Suprapubic skin (tissue), 4 donors: Measurements from ENCODE around the gene HAT1. TPM values are rescaled to one million over a fixed set of nuclear protein-coding genes. Genes with fewer than 3 reads are reported as not detected.

Experiments
- DNase-seq, 2 donors: peaks; one replicate each; pipeline ENCODE4 v3.0.0-alpha.2; 2019; ENCODE audit warnings: low spot score in 2 of 2
- H3K27ac ChIP-seq: fragments of 200-600 bp; sonication (generic); one replicate; pipeline ENCODE4 v1.5.1; 2019
- H3K27me3 ChIP-seq: fragments of 200-600 bp; sonication (generic); one replicate; pipeline ENCODE4 v1.5.1; 2019
- H3K36me3 ChIP-seq: fragments of 200-600 bp; sonication (generic); one replicate; pipeline ENCODE4 v1.5.1; 2019
- H3K4me1 ChIP-seq: fragments of 200-600 bp; sonication (generic); one replicate; pipeline ENCODE4 v1.5.1; 2019
- H3K4me3 ChIP-seq: fragments of 200-600 bp; sonication (generic); one replicate; pipeline ENCODE4 v1.5.1; 2019; ENCODE audit warnings: mild to moderate bottlenecking
- H3K9me3 ChIP-seq: fragments of 200-600 bp; sonication (generic); one replicate; pipeline ENCODE4 v1.5.1; 2019
- EP300 ChIP-seq: sonication (generic); formaldehyde crosslinking; IDR thresholded peaks from one replicate; pipeline ENCODE4 v1.6.1; 2017; ENCODE audit warnings: antibody characterized with exemption
- POLR2A ChIP-seq, 2 donors: fragments of 450-650 bp; IDR thresholded peaks; one replicate each; pipeline ENCODE4 v1.6.1; 2017; ENCODE audit warnings: antibody characterized with exemption in 2 of 2, mild to moderate bottlenecking in 2 of 2, moderate library complexity in 2 of 2
- POLR2AphosphoS5 ChIP-seq, 3 donors: sonication (generic); formaldehyde crosslinking; IDR thresholded peaks; one replicate each; pipeline ENCODE4 v1.6.1; 2017; ENCODE audit warnings: antibody characterized with exemption in 3 of 3
- WGBS: methylation state at CpG from one replicate; pipeline ENCODE4 v1.1.5; 2018; 5-methylcytosine and 5-hydroxymethylcytosine counted together
- total RNA-seq, 4 donors: library from RNA; depleted of rRNA; stranded (reverse); fragments of >200 nt; gene quantifications; one replicate each; pipeline ENCODE4 v1.1.0, GENCODE V29; 2016
- TF ChIP-seq, protein P1 (sequence below), 2 donors: fragments of 200-600 bp in 1 of 2; fragments of 450-650 bp in 1 of 2; sonication (generic) in 1 of 2; IDR thresholded peaks; one replicate each; pipeline ENCODE4 v1.5.1; 2016 to 2019; ENCODE audit warnings: antibody characterized with exemption in 2 of 2, mild to moderate bottlenecking in 1 of 2, moderate library complexity in 1 of 2

Gene HAT1
- total RNA-seq, 4 donors from 2014 or later = 22.0 to 24.6 (median 23.7) TPM

DNA sequence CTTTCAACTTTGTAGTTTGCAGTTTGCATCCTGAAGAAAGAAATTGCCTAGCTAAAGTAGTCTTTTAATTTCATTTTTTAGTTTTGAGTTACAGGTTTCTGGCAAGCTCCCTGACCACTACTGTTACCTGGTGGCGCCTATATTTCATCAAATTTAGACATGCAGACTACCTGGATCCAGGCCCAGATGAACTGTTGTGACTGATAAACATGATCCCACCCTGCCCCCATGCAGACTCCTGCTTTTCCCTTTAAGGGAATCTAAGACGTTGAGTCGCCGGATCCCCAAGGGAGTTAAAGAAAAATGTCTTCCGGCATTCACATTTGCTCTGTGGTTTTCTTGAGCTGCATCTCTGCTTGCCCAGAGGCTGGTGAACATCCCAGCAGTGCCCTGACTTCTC, 99.7 kb downstream of the HAT1 start:
- H3K4me3 ChIP-seq = no peak overlapping the region
- H3K36me3 ChIP-seq = no peaks in the 10 kb centered on the region
- H3K4me1 ChIP-seq = no peaks in the 10 kb centered on the region
- no peaks in the 10 kb centered on the region for H3K27me3 ChIP-seq
- 45% methylated on average over 5 of the region's 5 CpGs for WGBS
- no peak for DNase-seq
- H3K9me3 ChIP-seq = no peaks in the 10 kb centered on the region
- TF ChIP-seq POLR2AphosphoS5 (IDR thresholded peaks at IDR 0.05) (no peak), EP300 (no peak), POLR2A (IDR thresholded peaks at IDR 0.05) (no peak)
- TF ChIP-seq, protein P1, sequence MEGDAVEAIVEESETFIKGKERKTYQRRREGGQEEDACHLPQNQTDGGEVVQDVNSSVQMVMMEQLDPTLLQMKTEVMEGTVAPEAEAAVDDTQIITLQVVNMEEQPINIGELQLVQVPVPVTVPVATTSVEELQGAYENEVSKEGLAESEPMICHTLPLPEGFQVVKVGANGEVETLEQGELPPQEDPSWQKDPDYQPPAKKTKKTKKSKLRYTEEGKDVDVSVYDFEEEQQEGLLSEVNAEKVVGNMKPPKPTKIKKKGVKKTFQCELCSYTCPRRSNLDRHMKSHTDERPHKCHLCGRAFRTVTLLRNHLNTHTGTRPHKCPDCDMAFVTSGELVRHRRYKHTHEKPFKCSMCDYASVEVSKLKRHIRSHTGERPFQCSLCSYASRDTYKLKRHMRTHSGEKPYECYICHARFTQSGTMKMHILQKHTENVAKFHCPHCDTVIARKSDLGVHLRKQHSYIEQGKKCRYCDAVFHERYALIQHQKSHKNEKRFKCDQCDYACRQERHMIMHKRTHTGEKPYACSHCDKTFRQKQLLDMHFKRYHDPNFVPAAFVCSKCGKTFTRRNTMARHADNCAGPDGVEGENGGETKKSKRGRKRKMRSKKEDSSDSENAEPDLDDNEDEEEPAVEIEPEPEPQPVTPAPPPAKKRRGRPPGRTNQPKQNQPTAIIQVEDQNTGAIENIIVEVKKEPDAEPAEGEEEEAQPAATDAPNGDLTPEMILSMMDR (IDR thresholded peaks at IDR 0.05) = no peak
- no peak overlapping the region for H3K27ac ChIP-seq

DNA sequence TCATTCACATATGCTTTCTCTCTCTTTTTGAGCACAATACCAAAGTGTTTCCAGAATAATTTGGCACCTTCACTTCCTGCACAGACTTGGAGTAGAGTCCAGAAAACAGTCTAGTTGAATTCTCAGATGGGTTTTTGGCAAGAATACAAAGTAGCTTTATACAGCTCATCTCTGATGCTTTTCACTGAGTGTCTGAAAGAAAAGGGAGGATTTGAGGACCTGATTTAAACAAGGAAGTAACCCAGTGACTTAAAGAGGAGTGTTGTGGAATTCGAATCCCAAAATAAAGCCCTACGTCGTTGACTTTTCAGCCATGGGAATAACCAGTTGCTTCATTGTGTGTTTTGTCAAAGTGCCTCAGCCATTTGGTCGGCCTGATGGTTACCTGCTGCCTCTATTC, 109.3 kb downstream of the HAT1 start:
- H3K4me3 ChIP-seq = no peak overlapping the region
- H3K9me3 ChIP-seq = no peaks in the 10 kb centered on the region
- H3K27me3 ChIP-seq = no peaks in the 10 kb centered on the region
- no peaks in the 10 kb centered on the region for H3K36me3 ChIP-seq
- TF ChIP-seq POLR2A (IDR thresholded peaks at IDR 0.05) (no peak), EP300 (no peak), POLR2AphosphoS5 (IDR thresholded peaks at IDR 0.05) (no peak)
- TF ChIP-seq, protein P1 (IDR thresholded peaks at IDR 0.05) = no peak
- no peaks in the 10 kb centered on the region for H3K4me1 ChIP-seq
- WGBS = 69% methylated on average over 4 of the region's 4 CpGs
- DNase-seq = no peak
- H3K27ac ChIP-seq = no peak overlapping the region

Other genes with a start within 250 kb of the HAT1 start
- gene DYNC1I2, start 235.0 kb upstream of the HAT1 start, total RNA-seq = 10 to 100 TPM; 65.0 to 78.7 (median 67.9) TPM
- 10 to 100 TPM; 18.5 to 37.4 (median 24.9) TPM for gene SLC25A12, start 28.2 kb upstream of the HAT1 start, total RNA-seq
- gene METAP1D, start 77.5 kb downstream of the HAT1 start, total RNA-seq = 1 to 10 TPM; 2.1 to 5.9 (median 4.3) TPM
- 1 to 10 TPM in 1 of 4 donors, under 1 TPM in 2, not detected in 1; 0.19 to 1.6 (median 0.44) TPM for gene DLX1, start 163.0 kb downstream of the HAT1 start, total RNA-seq
- 1 to 10 TPM in 1 of 4 donors, under 1 TPM in 2, not detected in 1; 0.30 to 1.1 (median 0.42) TPM for gene DLX2, start 180.4 kb downstream of the HAT1 start, total RNA-seq